ENCODE results near the gene C2orf69. TPM values are rescaled to one million over a fixed set of nuclear protein-coding genes. Genes with fewer than 3 reads are reported as not detected.
A peak's percentile ranks its signal among the peaks of the same experiment; 100 is the strongest.

The C2orf69 gene
- total RNA-seq, 1 experiment from 2014 or later: 8.3 TPM

- peaks cover 31% of the 10 kb centered on the region for H3K4me1 Mint-ChIP-seq (ENCODE audit: insufficient read depth, unreplicated experiment)
- no peak for TF ChIP-seq CTCF (IDR thresholded peaks at IDR 0.05; ENCODE audit: unreplicated experiment)
- POLR2A ChIA-PET: interaction anchor here (0.6 to 3.7 kb wide), 8 partner anchors 10 to 507 kb away, joined by 3 to 14 read pairs (median 3); partner anchors contain the start of genes MAIP1 and TYW5
- H3K4me3 Mint-ChIP-seq (ENCODE audit: unreplicated experiment): no peak overlapping the region
- intact Hi-C loops (cut with micrococcal nuclease): no loop called here
- DNase-seq (ENCODE audit: unreplicated experiment): peak; percentile 12
- H3K27me3 Mint-ChIP-seq (ENCODE audit: insufficient read depth, unreplicated experiment): no peaks in the 10 kb centered on the region
- peaks cover 5% of the 10 kb centered on the region for H3K9me3 Mint-ChIP-seq (ENCODE audit: unreplicated experiment)
- TSS peak; percentile 91 for BruUV-seq (replicated peaks)
- peak overlapping the region; percentile 89 for H3K27ac Mint-ChIP-seq (ENCODE audit: low read depth, unreplicated experiment)
- H3K36me3 Mint-ChIP-seq (ENCODE audit: insufficient read depth, unreplicated experiment): peaks cover under 1% of the 10 kb centered on the region
- CTCF ChIA-PET: interaction anchor here (0.6 to 12.4 kb wide), 16 partner anchors 10 to 738 kb away, joined by 3 to 239 read pairs (median 4); partner anchors contain the start of gene KCTD18
Observed at GRCh38 chr2:199975273-199975895, 64.3 kb downstream of the C2orf69 start.

Other genes with a start within 250 kb of the C2orf69 start
- 1.9 and 2.5 TPM in 2 replicates for gene FTCDNL1, start 60.1 kb upstream of the C2orf69 start, total RNA-seq (2022)
- gene TYW5, start 44.2 kb downstream of the C2orf69 start, total RNA-seq (2022): 9.7 and 11.1 TPM in 2 replicates
- gene MAIP1, start 44.3 kb downstream of the C2orf69 start, total RNA-seq (2022): 17.7 and 24.1 TPM in 2 replicates

All from MCF 10A (cell line).